Measurements from ENCODE around the gene TMEM39A.

The TMEM39A gene, protein sequence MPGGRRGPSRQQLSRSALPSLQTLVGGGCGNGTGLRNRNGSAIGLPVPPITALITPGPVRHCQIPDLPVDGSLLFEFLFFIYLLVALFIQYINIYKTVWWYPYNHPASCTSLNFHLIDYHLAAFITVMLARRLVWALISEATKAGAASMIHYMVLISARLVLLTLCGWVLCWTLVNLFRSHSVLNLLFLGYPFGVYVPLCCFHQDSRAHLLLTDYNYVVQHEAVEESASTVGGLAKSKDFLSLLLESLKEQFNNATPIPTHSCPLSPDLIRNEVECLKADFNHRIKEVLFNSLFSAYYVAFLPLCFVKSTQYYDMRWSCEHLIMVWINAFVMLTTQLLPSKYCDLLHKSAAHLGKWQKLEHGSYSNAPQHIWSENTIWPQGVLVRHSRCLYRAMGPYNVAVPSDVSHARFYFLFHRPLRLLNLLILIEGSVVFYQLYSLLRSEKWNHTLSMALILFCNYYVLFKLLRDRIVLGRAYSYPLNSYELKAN

DNA sequence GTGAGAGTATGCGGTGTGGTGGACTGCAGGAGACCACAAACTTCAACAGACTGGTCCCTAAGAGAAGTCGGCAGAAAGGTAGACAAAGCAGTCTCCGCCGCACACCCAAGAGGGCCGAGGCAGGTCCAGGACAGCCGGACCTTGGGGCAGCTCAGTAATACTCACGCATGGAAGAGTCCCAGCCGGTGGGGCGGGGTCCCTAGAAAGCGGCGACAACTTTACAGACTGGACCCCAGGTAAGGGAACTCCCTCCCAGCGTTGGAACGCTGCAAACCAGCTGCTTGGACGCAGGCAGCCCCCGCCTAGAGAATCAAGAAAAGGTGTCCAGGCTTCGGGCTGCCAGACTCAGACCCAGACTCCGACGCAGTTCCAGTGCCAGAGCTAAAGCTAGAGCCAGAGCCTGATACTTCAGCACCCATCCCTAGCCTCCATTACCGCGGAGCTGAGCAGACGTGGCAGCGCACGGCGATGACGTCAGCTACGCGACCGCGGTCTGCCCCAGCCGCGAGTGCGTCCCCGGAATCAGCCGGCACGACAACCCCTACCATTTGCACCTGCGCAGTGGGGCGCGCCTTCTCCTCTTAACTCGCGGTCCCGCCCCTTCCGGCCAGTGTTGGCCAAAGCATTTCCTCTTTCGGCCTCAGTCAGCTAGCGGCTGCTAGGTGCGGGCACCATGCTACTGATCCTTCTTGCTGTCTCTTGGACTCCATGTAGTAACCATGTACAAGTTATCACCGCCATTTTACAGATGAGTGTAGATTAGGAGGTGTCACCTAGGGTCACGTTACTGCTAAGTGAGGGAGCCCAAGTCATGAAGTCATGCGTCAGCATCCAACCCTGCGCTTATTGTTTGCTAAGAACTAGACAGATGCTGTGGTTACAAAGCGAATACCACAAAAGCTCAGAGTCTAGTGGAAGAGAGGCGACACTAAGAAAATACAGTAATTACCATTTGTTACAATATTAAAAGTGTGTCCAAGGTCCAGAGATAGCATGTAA, at the start of gene TMEM39A:
Gene TMEM39A, minus strand, starts transcription at position 445 of the 999 bp plus-strand sequence. CDS start 1,541 bp downstream, outside the sequence.
- TF ChIP-seq, protein P1, sequence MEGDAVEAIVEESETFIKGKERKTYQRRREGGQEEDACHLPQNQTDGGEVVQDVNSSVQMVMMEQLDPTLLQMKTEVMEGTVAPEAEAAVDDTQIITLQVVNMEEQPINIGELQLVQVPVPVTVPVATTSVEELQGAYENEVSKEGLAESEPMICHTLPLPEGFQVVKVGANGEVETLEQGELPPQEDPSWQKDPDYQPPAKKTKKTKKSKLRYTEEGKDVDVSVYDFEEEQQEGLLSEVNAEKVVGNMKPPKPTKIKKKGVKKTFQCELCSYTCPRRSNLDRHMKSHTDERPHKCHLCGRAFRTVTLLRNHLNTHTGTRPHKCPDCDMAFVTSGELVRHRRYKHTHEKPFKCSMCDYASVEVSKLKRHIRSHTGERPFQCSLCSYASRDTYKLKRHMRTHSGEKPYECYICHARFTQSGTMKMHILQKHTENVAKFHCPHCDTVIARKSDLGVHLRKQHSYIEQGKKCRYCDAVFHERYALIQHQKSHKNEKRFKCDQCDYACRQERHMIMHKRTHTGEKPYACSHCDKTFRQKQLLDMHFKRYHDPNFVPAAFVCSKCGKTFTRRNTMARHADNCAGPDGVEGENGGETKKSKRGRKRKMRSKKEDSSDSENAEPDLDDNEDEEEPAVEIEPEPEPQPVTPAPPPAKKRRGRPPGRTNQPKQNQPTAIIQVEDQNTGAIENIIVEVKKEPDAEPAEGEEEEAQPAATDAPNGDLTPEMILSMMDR (IDR thresholded peaks at IDR 0.05; ENCODE audit: control insufficient read depth, extremely low read depth, insufficient read depth) = no peak
- H3K4me3 ChIP-seq (ENCODE audit: low read depth, low read length) = peak within 1 kb of the TSS; percentile 98
- peak; percentile 95 for DNase-seq (ENCODE audit: low read depth)

DNA sequence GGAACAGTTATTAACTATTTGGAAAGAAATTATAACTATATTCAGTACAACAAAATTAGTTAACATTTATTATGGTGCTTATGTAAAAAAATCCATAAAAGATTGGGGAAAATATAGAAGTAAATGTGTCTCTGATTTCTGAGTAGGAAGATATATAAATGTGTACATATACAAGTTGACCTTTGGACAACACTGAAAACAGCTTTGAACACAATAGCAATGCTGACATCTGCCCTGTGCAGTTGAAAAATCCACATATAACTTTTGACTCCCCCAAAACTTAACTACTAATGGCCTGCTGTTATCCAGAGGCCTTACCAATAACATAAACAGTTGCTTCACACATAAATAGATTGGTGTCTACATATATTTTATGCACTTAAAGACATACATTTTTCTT, 47.3 kb upstream of the TMEM39A start:
- no peak for DNase-seq (ENCODE audit: low read depth)
- no peak overlapping the region for H3K4me3 ChIP-seq (ENCODE audit: low read depth, low read length)
- TF ChIP-seq, protein P1 (IDR thresholded peaks at IDR 0.05; ENCODE audit: control insufficient read depth, extremely low read depth, insufficient read depth) = no peak

DNA sequence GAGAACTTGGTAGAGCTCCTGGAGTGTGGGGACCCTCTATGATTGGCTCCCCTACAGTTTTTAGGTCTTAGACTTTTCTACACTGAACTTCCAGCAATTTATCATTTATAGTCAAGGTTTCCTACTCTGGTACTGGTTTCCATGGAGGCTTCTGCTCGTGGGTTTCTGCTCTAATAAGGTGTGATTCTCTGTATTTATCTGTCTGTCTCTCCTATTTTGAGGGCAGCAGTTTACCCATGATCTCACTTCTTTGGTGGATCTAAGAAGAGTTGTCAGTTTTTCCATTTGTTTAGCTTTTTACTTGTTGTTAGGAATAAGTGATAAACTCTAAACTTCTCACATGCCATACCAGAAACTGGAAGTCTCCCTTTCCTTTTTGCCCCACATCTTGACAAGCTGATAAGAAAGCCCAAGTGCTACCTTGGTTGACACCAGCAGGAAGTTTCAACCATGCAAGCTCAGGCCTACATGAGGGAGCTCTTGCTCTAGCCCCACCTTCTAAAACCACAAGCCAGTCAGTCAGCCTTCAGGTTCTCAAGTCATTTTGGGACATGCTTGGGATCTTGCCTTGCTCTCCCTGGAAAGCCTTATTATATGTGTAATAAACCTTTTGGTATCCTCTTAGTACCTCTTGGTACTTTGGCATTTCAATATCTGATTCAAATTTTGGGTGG, 44.9 kb upstream of the TMEM39A start:
- H3K4me3 ChIP-seq (ENCODE audit: low read depth, low read length) = no peak overlapping the region

DNA sequence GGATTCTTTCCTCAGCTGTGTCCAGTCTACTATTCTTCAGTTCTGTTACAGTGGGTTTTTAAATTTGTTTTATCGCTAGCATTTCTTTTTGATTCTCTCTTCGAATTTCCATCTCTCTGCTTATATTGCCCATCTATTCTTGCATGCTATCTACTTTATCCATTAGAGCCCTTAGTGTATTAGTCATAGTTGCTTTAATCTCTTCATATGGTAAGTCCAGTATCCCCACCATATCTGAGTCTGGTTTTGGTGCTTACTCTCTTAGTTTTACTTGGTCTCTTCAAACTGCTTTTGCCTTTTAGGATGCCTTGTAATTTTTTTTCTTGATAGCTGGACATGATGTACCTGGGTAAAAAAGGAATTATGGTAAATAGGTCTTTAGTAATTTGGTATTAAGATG, 44.0 kb upstream of the TMEM39A start:
- TF ChIP-seq, protein P1 (IDR thresholded peaks at IDR 0.05; ENCODE audit: control insufficient read depth, extremely low read depth, insufficient read depth) = no peak
- DNase-seq (ENCODE audit: low read depth) = no peak
- H3K4me3 ChIP-seq (ENCODE audit: low read depth, low read length) = no peak overlapping the region

More for the DNA sequence above, 44.9 kb upstream of the TMEM39A start:
- TF ChIP-seq, protein P1 (IDR thresholded peaks at IDR 0.05; ENCODE audit: control insufficient read depth, extremely low read depth, insufficient read depth) = no peak
- no peak for DNase-seq (ENCODE audit: low read depth)

DNA sequence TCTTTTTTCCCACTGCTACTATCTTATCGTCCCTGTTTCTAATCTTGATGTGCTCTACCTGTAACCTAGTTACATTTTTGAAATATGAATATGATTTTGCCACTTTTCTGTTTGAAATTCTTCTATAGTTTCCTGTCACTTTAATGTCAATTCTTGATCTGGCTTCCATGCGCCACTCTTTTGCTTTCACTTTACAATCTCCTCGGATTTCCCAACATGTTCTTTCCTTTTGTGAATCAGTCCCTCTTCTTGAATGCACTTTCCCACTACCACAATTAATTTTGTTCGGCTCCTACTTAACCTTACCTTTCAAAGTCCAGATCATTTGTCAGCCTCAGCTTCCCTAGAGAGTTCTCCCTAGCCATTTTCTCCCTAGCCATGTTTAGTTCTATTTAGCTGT, 43.2 kb upstream of the TMEM39A start:
- no peak for DNase-seq (ENCODE audit: low read depth)
- H3K4me3 ChIP-seq (ENCODE audit: low read depth, low read length) = no peak overlapping the region
- TF ChIP-seq, protein P1 (IDR thresholded peaks at IDR 0.05; ENCODE audit: control insufficient read depth, extremely low read depth, insufficient read depth) = no peak

DNA sequence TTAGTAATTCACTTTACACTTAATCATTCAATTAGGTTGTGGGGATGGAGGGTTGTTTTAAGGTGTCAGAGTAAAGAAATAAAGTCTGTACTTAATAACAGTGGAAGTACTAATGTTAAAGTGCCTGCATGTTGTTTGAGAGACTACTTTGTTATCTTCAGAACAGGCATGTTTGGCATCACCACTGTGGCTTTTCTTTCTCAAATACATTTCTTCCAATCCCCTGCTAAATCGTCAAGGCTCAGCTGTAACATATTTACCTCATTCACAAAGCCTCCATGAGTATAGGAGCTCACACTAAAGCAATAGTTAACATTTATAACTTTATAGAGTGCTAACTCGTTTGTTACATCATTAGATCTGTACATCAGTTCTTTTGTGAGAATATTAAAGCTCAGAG, 37.5 kb upstream of the TMEM39A start:
- TF ChIP-seq, protein P1 (IDR thresholded peaks at IDR 0.05; ENCODE audit: control insufficient read depth, extremely low read depth, insufficient read depth) = no peak
- no peak for DNase-seq (ENCODE audit: low read depth)
- no peak overlapping the region for H3K4me3 ChIP-seq (ENCODE audit: low read depth, low read length)
